H9 (cell line): Measurements from ENCODE around the gene STK32B. TPM values are rescaled to one million over a fixed set of nuclear protein-coding genes. Genes with fewer than 3 reads are reported as not detected.

Experiments
- DNase-seq: peaks from one replicate; pipeline ENCODE4 v3.0.0-alpha.2; 2017
- H2AFZ ChIP-seq: one replicate; pipeline ENCODE4 v1.6.1; 2013; ENCODE audit warnings: mild to moderate bottlenecking, low read length, control low read depth, moderate library complexity
- H2AK5ac ChIP-seq: 2 replicates; pipeline ENCODE4 v1.6.1; 2013; ENCODE audit warnings: low read length, control low read depth, mixed read lengths; ENCODE audit not compliant: insufficient read length
- H2BK120ac ChIP-seq: one replicate; pipeline ENCODE4 v1.6.1; 2013; ENCODE audit warnings: low read depth, mild to moderate bottlenecking, low read length, control low read depth, inconsistent platforms; ENCODE audit not compliant: poor library complexity, severe bottlenecking
- H2BK12ac ChIP-seq: 2 replicates; pipeline ENCODE4 v1.6.1; 2013; ENCODE audit warnings: low read length, control low read depth, mixed read lengths, low read depth; ENCODE audit not compliant: insufficient read length
- H2BK15ac ChIP-seq: 2 replicates; pipeline ENCODE4 v1.6.1; 2013; ENCODE audit warnings: low read depth, low read length, control low read depth
- H2BK20ac ChIP-seq: one replicate; pipeline ENCODE4 v1.6.1; 2013; ENCODE audit warnings: low read depth, mild to moderate bottlenecking, low read length, control low read depth, inconsistent platforms; ENCODE audit not compliant: poor library complexity, severe bottlenecking
- H2BK5ac ChIP-seq: 2 replicates; pipeline ENCODE4 v1.6.1; 2013; ENCODE audit warnings: low read length, control low read depth, mixed read lengths; ENCODE audit not compliant: insufficient read length
- H3K14ac ChIP-seq: 2 replicates; pipeline ENCODE4 v1.6.1; 2013; ENCODE audit warnings: low read length, control low read depth; ENCODE audit not compliant: insufficient read depth
- H3K18ac ChIP-seq: 2 replicates; pipeline ENCODE4 v1.6.1; 2013; ENCODE audit warnings: low read depth, mild to moderate bottlenecking, mixed read lengths, low read length, control low read depth; ENCODE audit not compliant: insufficient read length
- H3K23ac ChIP-seq: 2 replicates; pipeline ENCODE4 v1.6.1; 2013; ENCODE audit warnings: low read length, control low read depth, mixed read lengths, low read depth; ENCODE audit not compliant: insufficient read length
- H3K23me2 ChIP-seq: 2 replicates; pipeline ENCODE4 v1.6.1; 2013; ENCODE audit warnings: low read depth, mild to moderate bottlenecking, mixed read lengths, low read length, control low read depth; ENCODE audit not compliant: insufficient read length, poor library complexity, severe bottlenecking
- H3K27ac ChIP-seq: 2 replicates; pipeline ENCODE4 v1.5.1; 2013; ENCODE audit warnings: low read length, control low read depth, mixed read lengths, low read depth; ENCODE audit not compliant: insufficient read length
- H3K27me3 ChIP-seq: 2 replicates; pipeline ENCODE4 v1.6.1; 2013; ENCODE audit warnings: low read length, control low read depth, inconsistent platforms; ENCODE audit not compliant: insufficient read depth
- H3K4ac ChIP-seq: 2 replicates; pipeline ENCODE4 v1.6.1; 2013; ENCODE audit warnings: low read depth, mild to moderate bottlenecking, control low read depth, inconsistent platforms, low read length, moderate library complexity
- H3K4me1 ChIP-seq: 2 replicates; pipeline ENCODE4 v1.6.1; 2013; ENCODE audit warnings: low read length, control low read depth, inconsistent platforms; ENCODE audit not compliant: insufficient read depth
- H3K4me2 ChIP-seq: 2 replicates; pipeline ENCODE4 v1.6.1; 2013; ENCODE audit warnings: low read length, control low read depth, mixed read lengths; ENCODE audit not compliant: insufficient read length, insufficient read depth
- H3K56ac ChIP-seq: 2 replicates; pipeline ENCODE4 v1.6.1; 2013; ENCODE audit warnings: low read depth, mild to moderate bottlenecking, mixed read lengths, low read length, control low read depth; ENCODE audit not compliant: insufficient read length
- H3K79me1 ChIP-seq: 2 replicates; pipeline ENCODE4 v1.6.1; 2013; ENCODE audit warnings: low read depth, mild to moderate bottlenecking, moderate library complexity, low read length, control low read depth, inconsistent platforms; ENCODE audit not compliant: insufficient read depth, poor library complexity, severe bottlenecking
- H3K79me2 ChIP-seq: 2 replicates; pipeline ENCODE4 v1.6.1; 2013; ENCODE audit warnings: low read length, control low read depth, inconsistent platforms; ENCODE audit not compliant: insufficient read depth
- H3K9ac ChIP-seq: 2 replicates; pipeline ENCODE4 v1.6.1; 2013; ENCODE audit warnings: low read length, control low read depth, mixed read lengths; ENCODE audit not compliant: insufficient read length; ENCODE audit errors: extremely low read depth
- H3K9me3 ChIP-seq: one replicate; pipeline ENCODE4 v1.6.1; 2013; ENCODE audit warnings: low read depth, low read length, inconsistent platforms; ENCODE audit not compliant: control insufficient read depth
- H3T11ph ChIP-seq: one replicate; pipeline ENCODE4 v1.6.1; 2013; ENCODE audit warnings: mild to moderate bottlenecking, low read length, control low read depth, inconsistent platforms
- H4K20me1 ChIP-seq: one replicate; pipeline ENCODE4 v1.6.1; 2013; ENCODE audit not compliant: control insufficient read depth, insufficient read length, insufficient read depth
- H4K5ac ChIP-seq: 2 replicates; pipeline ENCODE4 v1.6.1; 2013; ENCODE audit warnings: low read depth, mild to moderate bottlenecking, mixed read lengths, low read length, control low read depth; ENCODE audit not compliant: insufficient read length
- H4K8ac ChIP-seq: replicated peaks from 2 replicates; pipeline ENCODE4 v1.6.1; 2013; ENCODE audit warnings: low read length, control low read depth, mixed read lengths, low read depth; ENCODE audit not compliant: insufficient read length
- H4K91ac ChIP-seq: 2 replicates; pipeline ENCODE4 v1.6.1; 2013; ENCODE audit warnings: low read depth, mild to moderate bottlenecking, moderate library complexity, mixed read lengths, low read length, control low read depth; ENCODE audit not compliant: insufficient read length
- H3K27ac Mint-ChIP-seq, 3 experiments: 2 replicates in 2 of 3; 3 replicates in 1 of 3; pipeline ENCODE4 v1.8.0; 2020 to 2021; ENCODE audit warnings: mixed read lengths in 3 of 3, mild to moderate bottlenecking in 1 of 3, moderate library complexity in 1 of 3
- H3K27me3 Mint-ChIP-seq: 2 replicates; pipeline ENCODE4 v1.8.0; 2021; ENCODE audit warnings: low read depth, mild to moderate bottlenecking, moderate library complexity, mixed read lengths
- H3K36me3 Mint-ChIP-seq, 3 experiments: 2 replicates in 2 of 3; 3 replicates in 1 of 3; pipeline ENCODE4 v1.8.0; 2020 to 2021; ENCODE audit warnings: low read depth in 3 of 3, mixed read lengths in 3 of 3; ENCODE audit not compliant: insufficient read depth in 1 of 3
- H3K4me1 Mint-ChIP-seq, 2 experiments: 2 replicates each; pipeline ENCODE4 v1.8.0; 2020; ENCODE audit warnings: mixed read lengths in 2 of 2
- H3K4me3 Mint-ChIP-seq, 2 experiments: 2 replicates in 1 of 2; 3 replicates in 1 of 2; pipeline ENCODE4 v1.8.0; 2020 to 2021; ENCODE audit warnings: mild to moderate bottlenecking in 2 of 2, mixed read lengths in 2 of 2, moderate library complexity in 1 of 2
- H3K9me3 Mint-ChIP-seq, 2 experiments: 2 replicates in 1 of 2; 3 replicates in 1 of 2; pipeline ENCODE4 v1.8.0; 2020; ENCODE audit warnings: mild to moderate bottlenecking in 2 of 2, mixed read lengths in 2 of 2, moderate library complexity in 1 of 2
- CTCF ChIP-seq: fragments of 200-600 bp; sonication (generic); conservative IDR thresholded peaks from 3 replicates; pipeline ENCODE4 v1.8.0; 2021; ENCODE audit warnings: antibody characterized with exemption, mild to moderate bottlenecking
- WGBS: extraction: QIAGEN DNeasy Blood & Tissue Kit; methylation state at CpG from one replicate; pipeline ENCODE4 v1.1.7; 2013; ENCODE audit warnings: missing lambda C conversion rate, low lambda C conversion rate, mixed read lengths; ENCODE audit not compliant: insufficient read length; ENCODE audit errors: extremely low coverage; 5-methylcytosine and 5-hydroxymethylcytosine counted together
- total RNA-seq: library from RNA; stranded (reverse); gene quantifications from 2 replicates; pipeline ENCODE4 v1.2.1, GENCODE V29; 2021

STK32B gene
- total RNA-seq, 1 experiment from 2014 or later = 1.0 TPM

- no peak for TF ChIP-seq CTCF
- H3K27me3 Mint-ChIP-seq = peaks cover 16% of the 10 kb centered on the region
- Histone ChIP-seq H4K5ac (no peak overlapping the region), H4K91ac (no peak overlapping the region), H4K20me1 (no peaks in the 10 kb centered on the region), H2AFZ (no peak overlapping the region), H3K56ac (no peak overlapping the region), H3K27ac (no peak overlapping the region), H2BK20ac (no peak overlapping the region), H3K9ac (no peak overlapping the region), H3K18ac (no peak overlapping the region), H3K27me3 (no peaks in the 10 kb centered on the region), H3K14ac (no peak overlapping the region), H4K8ac (no peak overlapping the region), H3K4me1 (no peaks in the 10 kb centered on the region), H2AK5ac (no peak overlapping the region), H2BK15ac (no peak overlapping the region), H2BK12ac (no peak overlapping the region), H2BK5ac (no peak overlapping the region), H3K79me1 (no peaks in the 10 kb centered on the region), H3K23ac (no peak overlapping the region), H3T11ph (no peak overlapping the region), H2BK120ac (no peak overlapping the region), H3K4ac (no peak overlapping the region), H3K79me2 (no peaks in the 10 kb centered on the region), H3K9me3 (no peaks in the 10 kb centered on the region), H3K23me2 (no peaks in the 10 kb centered on the region), H3K4me2 (no peak overlapping the region)
- H3K27ac Mint-ChIP-seq = no peak overlapping the region
- DNase-seq = no peak
- peaks cover 7 to 8% of the 10 kb centered on the region in 2 experiments; a peak in 2 of 4 replicates for H3K4me1 Mint-ChIP-seq
- H3K9me3 Mint-ChIP-seq = no peaks in the 10 kb centered on the region
- H3K36me3 Mint-ChIP-seq = no peaks in the 10 kb centered on the region
- WGBS = no CpG with 5 or more reads among the region's 7 CpGs
- H3K4me3 Mint-ChIP-seq = no peak overlapping the region
Measured at GRCh38 chr4:5039800-5040199, 11.5 kb upstream of the STK32B start.
